PC-3 (cell line): ENCODE measurements around the gene GBP1. TPM values are rescaled to one million over a fixed set of nuclear protein-coding genes. Genes with fewer than 3 reads are reported as not detected.

ENCODE experiments used
- ATAC-seq: fragments of 200-7000 bp; cut with Tn5 transposase; 2 replicates; pipeline ENCODE4 v1.9.1; 2020; ENCODE audit warnings: mild to moderate bottlenecking, moderate library complexity
- BruUV-seq: library from RNA; stranded (reverse); fragments of 400-500 nt; replicated peaks from 2 replicates; lab custom pipeline; 2021; lab: Mats Ljungman, UMichigan
- CTCF ChIA-PET: fragments of 300-600 bp; sonication (Branson Sonifier 250); formaldehyde crosslinking; loops from one replicate; lab custom pipeline; 2022; ENCODE audit warnings: antibody characterized with exemption; lab: Charles Lee
- POLR2A ChIA-PET: fragments of 300-600 bp; sonication (Branson Sonifier 250); formaldehyde crosslinking; loops from one replicate; lab custom pipeline; 2022; ENCODE audit warnings: antibody characterized with exemption; ENCODE audit not compliant: unreplicated experiment; lab: Charles Lee
- DNase-seq: peaks from one replicate; pipeline ENCODE4 v3.0.0-alpha.2; 2015
- H2AFZ ChIP-seq: fragments of 300-600 bp; sonication (generic); 2 replicates; pipeline ENCODE4 v1.6.0; 2016; ENCODE audit warnings: antibody characterized with exemption, low read length
- H3F3A ChIP-seq: fragments of 300-600 bp; sonication (generic); one replicate; pipeline ENCODE4 v1.6.0; 2017; ENCODE audit warnings: antibody characterized with exemption, low read length, control low read depth, mild to moderate bottlenecking; ENCODE audit not compliant: unreplicated experiment
- H3K27ac ChIP-seq: fragments of 300-600 bp; sonication (generic); 2 replicates; pipeline ENCODE4 v1.5.1; 2016; ENCODE audit warnings: mild to moderate bottlenecking, low read length
- H3K27me3 ChIP-seq: fragments of 300-600 bp; sonication (generic); 2 replicates; pipeline ENCODE4 v1.6.1; 2016; ENCODE audit warnings: low read length, mixed read lengths
- H3K36me3 ChIP-seq: fragments of 300-600 bp; sonication (generic); 2 replicates; pipeline ENCODE4 v1.6.1; 2016; ENCODE audit warnings: low read depth, mixed run types, low read length, mixed read lengths
- H3K4me1 ChIP-seq: fragments of 300-600 bp; sonication (generic); 2 replicates; pipeline ENCODE4 v1.5.1; 2016; ENCODE audit warnings: low read length; ENCODE audit not compliant: insufficient read depth
- H3K4me2 ChIP-seq: fragments of 300-600 bp; sonication (generic); 2 replicates; pipeline ENCODE4 v1.6.0; 2016; ENCODE audit warnings: low read length
- H3K4me3 ChIP-seq: fragments of 300-600 bp; sonication (generic); 2 replicates; pipeline ENCODE4 v1.5.1; 2016; ENCODE audit warnings: mild to moderate bottlenecking, low read length, mixed read lengths
- H3K79me2 ChIP-seq: fragments of 300-600 bp; sonication (generic); 2 replicates; pipeline ENCODE4 v1.6.1; 2017; ENCODE audit warnings: low read length, mixed read lengths
- H3K9ac ChIP-seq: fragments of 300-600 bp; sonication (generic); 2 replicates; pipeline ENCODE4 v1.6.0; 2016; ENCODE audit warnings: mild to moderate bottlenecking, low read length
- H3K9me2 ChIP-seq: fragments of 300-600 bp; sonication (generic); replicated peaks from 2 replicates; pipeline ENCODE4 v1.6.1; 2016; ENCODE audit warnings: mixed run types, low read length, mixed read lengths
- H3K9me3 ChIP-seq: fragments of 300-600 bp; sonication (generic); 2 replicates; pipeline ENCODE4 v1.6.1; 2016; ENCODE audit warnings: low read length, mixed read lengths
- H4K20me1 ChIP-seq: fragments of 300-600 bp; sonication (generic); 2 replicates; pipeline ENCODE4 v1.6.1; 2016; ENCODE audit warnings: low read length, mixed read lengths
- EZH2 ChIP-seq: fragments of 300-600 bp; sonication (generic); IDR thresholded peaks from one replicate; pipeline ENCODE4 v1.6.1; 2017; ENCODE audit warnings: antibody characterized with exemption, mild to moderate bottlenecking, low read length; ENCODE audit not compliant: unreplicated experiment
- EZH2phosphoT487 ChIP-seq: fragments of 300-600 bp; sonication (generic); IDR thresholded peaks from 2 replicates; pipeline ENCODE4 v1.6.1; 2018; ENCODE audit warnings: mild to moderate bottlenecking, antibody characterized with exemption, low read length, borderline replicate concordance
- intact Hi-C: fragments of 100-400 bp; cut with micrococcal nuclease; formaldehyde crosslinking; loops from 2 replicates; pipeline ENCODE4 v1.9.0; 2023
- total RNA-seq: library from RNA; depleted of rRNA; stranded (reverse); fragments of >200 nt; gene quantifications from 2 replicates; pipeline ENCODE4 v1.2.3, GENCODE V29; 2014
- TF ChIP-seq, protein P1 (sequence below): fragments of 300-600 bp; sonication (generic); conservative IDR thresholded peaks from 2 replicates; pipeline ENCODE4 v1.5.1; 2017; ENCODE audit warnings: antibody characterized with exemption, low read depth, mild to moderate bottlenecking, low read length

GBP1 gene
- total RNA-seq, 1 experiment from 2014 or later, result 1.0 TPM

- H3F3A ChIP-seq, result no peaks in the 10 kb centered on the region
- DNase-seq, result no peak
- no peak for ATAC-seq
- H3K9me2 ChIP-seq, result no peaks in the 10 kb centered on the region
- ChIA-PET POLR2A (no interaction called here), CTCF (no interaction called here)
- H3K36me3 ChIP-seq, result no peaks in the 10 kb centered on the region
- TF ChIP-seq, protein P1, sequence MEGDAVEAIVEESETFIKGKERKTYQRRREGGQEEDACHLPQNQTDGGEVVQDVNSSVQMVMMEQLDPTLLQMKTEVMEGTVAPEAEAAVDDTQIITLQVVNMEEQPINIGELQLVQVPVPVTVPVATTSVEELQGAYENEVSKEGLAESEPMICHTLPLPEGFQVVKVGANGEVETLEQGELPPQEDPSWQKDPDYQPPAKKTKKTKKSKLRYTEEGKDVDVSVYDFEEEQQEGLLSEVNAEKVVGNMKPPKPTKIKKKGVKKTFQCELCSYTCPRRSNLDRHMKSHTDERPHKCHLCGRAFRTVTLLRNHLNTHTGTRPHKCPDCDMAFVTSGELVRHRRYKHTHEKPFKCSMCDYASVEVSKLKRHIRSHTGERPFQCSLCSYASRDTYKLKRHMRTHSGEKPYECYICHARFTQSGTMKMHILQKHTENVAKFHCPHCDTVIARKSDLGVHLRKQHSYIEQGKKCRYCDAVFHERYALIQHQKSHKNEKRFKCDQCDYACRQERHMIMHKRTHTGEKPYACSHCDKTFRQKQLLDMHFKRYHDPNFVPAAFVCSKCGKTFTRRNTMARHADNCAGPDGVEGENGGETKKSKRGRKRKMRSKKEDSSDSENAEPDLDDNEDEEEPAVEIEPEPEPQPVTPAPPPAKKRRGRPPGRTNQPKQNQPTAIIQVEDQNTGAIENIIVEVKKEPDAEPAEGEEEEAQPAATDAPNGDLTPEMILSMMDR, result no peak
- TF ChIP-seq EZH2 (no peak), EZH2phosphoT487 (no peak)
- H3K9ac ChIP-seq, result no peak overlapping the region
- no peaks in the 10 kb centered on the region for H3K27me3 ChIP-seq
- no peaks in the 10 kb centered on the region for H4K20me1 ChIP-seq
- H3K4me1 ChIP-seq, result no peaks in the 10 kb centered on the region
- intact Hi-C loops, result no loop called here
- no peak overlapping the region for H2AFZ ChIP-seq
- no peak overlapping the region for H3K27ac ChIP-seq
- BruUV-seq, result no TSS peak
- H3K9me3 ChIP-seq, result peaks cover 7% of the 10 kb centered on the region
- no peak overlapping the region for H3K4me3 ChIP-seq
- H3K4me2 ChIP-seq, result no peak overlapping the region
- no peaks in the 10 kb centered on the region for H3K79me2 ChIP-seq
Measured at GRCh38 chr1:89095737-89096136, 30.7 kb upstream of the GBP1 start.

DNA sequence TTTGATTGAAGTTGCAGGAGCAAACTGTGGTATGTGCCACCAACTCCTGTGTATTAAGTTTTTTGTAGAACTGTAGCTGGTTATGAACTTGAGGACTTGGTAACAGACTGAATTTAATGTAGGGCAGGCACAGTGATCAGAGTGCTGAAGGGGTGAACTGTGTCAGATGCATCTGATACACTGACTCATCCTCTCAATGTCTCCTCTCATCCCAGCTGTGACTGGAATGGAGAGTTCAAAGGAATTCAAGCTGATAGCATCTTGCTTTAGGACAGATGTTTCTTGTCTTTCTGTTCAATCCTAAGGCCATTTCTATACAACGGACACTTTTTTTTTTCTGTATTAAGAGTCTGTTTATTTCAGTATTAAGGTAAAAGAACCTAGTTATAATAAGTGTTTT is 25.0 kb upstream of the GBP1 start:
- ChIA-PET POLR2A (no interaction called here), CTCF (no interaction called here)
- no TSS peak for BruUV-seq
- intact Hi-C loops, result no loop called here
- Histone ChIP-seq H3K27me3 (no peaks in the 10 kb centered on the region), H3F3A (no peaks in the 10 kb centered on the region), H3K9me2 (no peaks in the 10 kb centered on the region), H3K9ac (no peak overlapping the region), H2AFZ (no peak overlapping the region), H3K9me3 (no peaks in the 10 kb centered on the region), H3K27ac (no peak overlapping the region), H3K4me1 (no peaks in the 10 kb centered on the region), H3K36me3 (no peaks in the 10 kb centered on the region), H3K79me2 (no peaks in the 10 kb centered on the region), H3K4me3 (no peak overlapping the region), H4K20me1 (no peaks in the 10 kb centered on the region), H3K4me2 (no peak overlapping the region)
- ATAC-seq (no peak), DNase-seq (no peak)
- TF ChIP-seq, protein P1, result no peak
- TF ChIP-seq EZH2 (no peak), EZH2phosphoT487 (no peak)

GRCh38 chr1:89088572-89088971 is 23.6 kb upstream of the GBP1 start:
- DNase-seq, result no peak
- H2AFZ ChIP-seq, result no peak overlapping the region
- CTCF ChIA-PET, result no interaction called here
- H3K27ac ChIP-seq, result no peak overlapping the region
- ATAC-seq, result no peak
- TF ChIP-seq EZH2phosphoT487, result no peak
- no peak for TF ChIP-seq EZH2
- TF ChIP-seq, protein P1, result no peak
- H3K9me2 ChIP-seq, result no peaks in the 10 kb centered on the region
- no TSS peak for BruUV-seq
- no peak overlapping the region for H3K9ac ChIP-seq
- POLR2A ChIA-PET, result no interaction called here
- H3K4me2 ChIP-seq, result no peak overlapping the region
- no peaks in the 10 kb centered on the region for H3K9me3 ChIP-seq
- H3K4me3 ChIP-seq, result no peak overlapping the region
- no peaks in the 10 kb centered on the region for H3K79me2 ChIP-seq
- no peaks in the 10 kb centered on the region for H3K4me1 ChIP-seq
- intact Hi-C loops, result no loop called here
- H3F3A ChIP-seq, result no peaks in the 10 kb centered on the region
- no peaks in the 10 kb centered on the region for H3K36me3 ChIP-seq
- no peaks in the 10 kb centered on the region for H4K20me1 ChIP-seq
- H3K27me3 ChIP-seq, result no peaks in the 10 kb centered on the region
